Thymus (tissue), 14 donors: Measurements from ENCODE around the gene UGT2B11. TPM values are rescaled to one million over a fixed set of nuclear protein-coding genes. Genes with fewer than 3 reads are reported as not detected.
"Not testable (repeated sequence)": the region's sequence is repeated elsewhere in the genome, so short reads cannot be mapped to it uniquely, and the experiment has no call there.

ENCODE experiments used
- DNase-seq, 9 donors: peaks; one replicate each; pipeline ENCODE4 v3.0.0-alpha.2; 2013; ENCODE audit warnings: low spot score in 9 of 9, low read depth in 6 of 9, missing footprints in 1 of 9
- H3K27ac ChIP-seq, 2 donors: one replicate each; pipeline ENCODE4 v1.5.1; 2013; ENCODE audit warnings: control low read depth in 1 of 2, low read depth in 1 of 2, low read length in 1 of 2, mild to moderate bottlenecking in 1 of 2, moderate library complexity in 1 of 2
- H3K27me3 ChIP-seq, 2 donors: one replicate each; pipeline ENCODE4 v1.5.1; 2013; ENCODE audit warnings: low read length in 1 of 2; ENCODE audit not compliant: control insufficient read depth in 2 of 2, insufficient read depth in 1 of 2
- H3K36me3 ChIP-seq, 2 donors: one replicate each; pipeline ENCODE4 v1.5.1; 2013; ENCODE audit warnings: low read length in 1 of 2, mild to moderate bottlenecking in 1 of 2, moderate library complexity in 1 of 2; ENCODE audit not compliant: control insufficient read depth in 2 of 2, insufficient read depth in 2 of 2
- H3K4me1 ChIP-seq, 2 donors: one replicate each; pipeline ENCODE4 v1.5.1; 2013; ENCODE audit warnings: low read length in 2 of 2; ENCODE audit not compliant: control insufficient read depth in 2 of 2, insufficient read depth in 2 of 2
- H3K4me3 ChIP-seq, 2 donors: one replicate each; pipeline ENCODE4 v1.5.1; 2013; ENCODE audit warnings: low read length in 2 of 2, control low read depth in 1 of 2, mild to moderate bottlenecking in 1 of 2
- H3K9me3 ChIP-seq, 2 donors: one replicate each; pipeline ENCODE4 v1.5.1; 2013; ENCODE audit warnings: low read length in 1 of 2, mild to moderate bottlenecking in 1 of 2; ENCODE audit not compliant: control insufficient read depth in 2 of 2, insufficient read depth in 1 of 2
- WGBS: extraction: QIAGEN DNeasy Blood & Tissue Kit; methylation state at CpG from one replicate; pipeline ENCODE4 v1.1.7; 2013; 5-methylcytosine and 5-hydroxymethylcytosine counted together
- long read RNA-seq, 10 donors: transcript quantifications; one replicate each; lab custom pipeline, GENCODE V29; 2026
- polyA plus RNA-seq: library from polyadenylated mRNA; stranded (reverse); fragments of 200-250 nt; gene quantifications from one replicate; pipeline ENCODE4 v1.2.3, GENCODE V29; 2013
- total RNA-seq: library from RNA; stranded (reverse); fragments of 120-200 nt; gene quantifications from one replicate; pipeline ENCODE4 v1.2.4, GENCODE V29; 2013
- donor health status: healthy.

The UGT2B11 gene
- 0.05 TPM for total RNA-seq
- 0.07 TPM for polyA plus RNA-seq
- long read RNA-seq, donor 1, result 0 reads
- long read RNA-seq, donor 2, result 0 reads
- long read RNA-seq, donor 3, result 0 reads
- long read RNA-seq, donor 4, result 0 reads
- long read RNA-seq, donor 5, result 0 reads
- long read RNA-seq, donor 6, result 0 reads
- long read RNA-seq, donor 7, result 0 reads
- long read RNA-seq, donor 8, result 0 reads
- long read RNA-seq, donor 9, result 0 reads
- long read RNA-seq, donor 10, result 0 reads

GRCh38 chr4:69214716-69215115 is at the start of gene UGT2B11:
TSS of gene UGT2B11 (minus strand) at chr4:69214748. CDS start at chr4:69214722, 26 bp downstream.
- H3K27me3 ChIP-seq, result no peaks in the 10 kb centered on the region
- H3K4me3 ChIP-seq, result no peak within 1 kb of the TSS
- no peaks in the 10 kb centered on the region for H3K4me1 ChIP-seq
- DNase-seq, result no peak
- no peaks in the 10 kb centered on the region for H3K36me3 ChIP-seq
- H3K27ac ChIP-seq, result no peak within 1 kb of the TSS
- WGBS, result 88% methylated on average over 3 of the region's 3 CpGs
- no peaks in the 10 kb centered on the region for H3K9me3 ChIP-seq

- DNase-seq, H3K27me3 ChIP-seq, H3K9me3 ChIP-seq, H3K4me3 ChIP-seq, H3K4me1 ChIP-seq, H3K27ac ChIP-seq, H3K36me3 ChIP-seq: not testable (repeated sequence)
- WGBS, result 87% methylated on average over 3 of the region's 3 CpGs
Measured at GRCh38 chr4:69253147-69253772, 38.7 kb upstream of the UGT2B11 start.

- H3K27me3 ChIP-seq, H3K4me3 ChIP-seq, H3K4me1 ChIP-seq, H3K27ac ChIP-seq, H3K9me3 ChIP-seq, H3K36me3 ChIP-seq, DNase-seq: not testable (repeated sequence)
- 99% methylated on average over 2 of the region's 2 CpGs for WGBS
Measured at GRCh38 chr4:69250884-69251283, 36.3 kb upstream of the UGT2B11 start.

DNA sequence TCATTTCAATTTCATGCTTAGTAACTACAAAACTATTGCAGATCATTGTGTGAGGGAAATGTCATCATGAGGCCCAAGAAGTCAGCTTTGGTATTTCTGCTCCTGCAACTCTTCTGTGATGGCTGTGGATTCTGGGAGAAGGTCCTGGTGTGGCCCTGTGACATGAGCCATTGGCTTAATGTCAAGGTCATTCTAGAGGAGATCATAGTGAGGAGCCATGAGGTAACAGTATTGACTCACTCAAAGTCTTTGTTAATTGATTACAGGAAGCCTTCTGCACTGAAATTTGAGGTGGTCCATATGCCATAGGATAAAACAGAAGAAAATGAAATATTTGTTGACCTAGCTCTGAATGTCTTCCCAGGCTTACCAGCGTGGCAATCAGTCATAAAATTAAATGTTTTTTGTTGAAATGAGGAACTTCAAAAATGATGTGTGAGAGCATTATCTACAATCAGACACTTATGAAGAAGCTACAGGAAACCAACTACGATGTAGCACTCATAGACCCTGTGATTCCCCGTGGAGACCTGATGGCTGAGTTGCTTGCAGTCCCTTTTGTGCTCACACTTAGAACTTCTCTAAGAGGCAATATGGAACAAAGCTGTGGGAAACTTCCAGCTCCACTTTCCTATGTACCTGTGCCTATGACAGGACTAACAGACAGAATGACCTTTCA is 28.2 kb upstream of the UGT2B11 start:
- not testable (repeated sequence) for H3K4me1 ChIP-seq, DNase-seq, H3K36me3 ChIP-seq, H3K9me3 ChIP-seq, H3K27me3 ChIP-seq, H3K4me3 ChIP-seq, H3K27ac ChIP-seq
- 78% methylated on average over 3 of the region's 3 CpGs for WGBS

DNA sequence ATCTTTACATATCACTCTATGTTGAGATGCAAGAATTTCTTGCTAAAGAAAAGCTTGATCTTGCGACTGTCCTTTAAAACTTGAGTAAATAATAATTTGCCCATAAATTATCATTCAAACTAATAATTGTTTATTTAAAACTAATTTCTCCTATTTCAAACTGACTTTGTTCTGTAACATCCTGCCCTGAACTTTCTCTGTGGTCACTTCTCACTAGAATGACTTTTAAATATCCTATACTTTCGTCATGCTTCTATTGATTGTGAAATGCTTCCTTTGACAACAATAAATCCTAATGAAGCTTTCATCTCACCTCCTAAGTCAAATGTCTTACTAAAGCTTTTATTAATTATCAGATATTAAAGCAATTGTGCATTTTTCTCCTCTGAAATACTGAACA is 27.2 kb upstream of the UGT2B11 start:
- not testable (repeated sequence) for H3K27me3 ChIP-seq, H3K4me1 ChIP-seq, H3K9me3 ChIP-seq, H3K36me3 ChIP-seq, DNase-seq, H3K27ac ChIP-seq, H3K4me3 ChIP-seq
- WGBS, result 89% methylated on average over 2 of the region's 2 CpGs

DNA sequence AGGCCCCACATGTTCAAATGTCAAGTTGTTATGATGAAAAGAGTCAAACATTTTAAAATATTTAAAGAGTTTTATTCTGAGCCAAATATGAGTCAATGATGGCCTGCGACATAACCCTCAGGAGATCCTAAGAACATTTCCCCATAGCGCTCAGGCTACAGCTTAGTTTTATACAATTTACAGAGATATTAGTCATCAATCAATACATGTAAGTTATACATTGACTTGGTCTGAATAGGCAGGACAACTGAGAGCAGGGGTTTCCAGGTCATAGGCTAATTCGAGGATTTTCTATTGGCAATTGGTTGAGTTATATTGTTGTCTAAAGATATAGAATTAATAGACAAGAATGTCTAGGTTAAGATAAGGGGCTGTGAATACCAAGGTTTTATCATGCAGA is 26.2 kb upstream of the UGT2B11 start:
- H3K4me3 ChIP-seq, DNase-seq, H3K27me3 ChIP-seq, H3K27ac ChIP-seq, H3K9me3 ChIP-seq, H3K36me3 ChIP-seq, H3K4me1 ChIP-seq: not testable (repeated sequence)
- 90% methylated on average over 3 of the region's 3 CpGs for whole genome bisulfite sequencing

DNA sequence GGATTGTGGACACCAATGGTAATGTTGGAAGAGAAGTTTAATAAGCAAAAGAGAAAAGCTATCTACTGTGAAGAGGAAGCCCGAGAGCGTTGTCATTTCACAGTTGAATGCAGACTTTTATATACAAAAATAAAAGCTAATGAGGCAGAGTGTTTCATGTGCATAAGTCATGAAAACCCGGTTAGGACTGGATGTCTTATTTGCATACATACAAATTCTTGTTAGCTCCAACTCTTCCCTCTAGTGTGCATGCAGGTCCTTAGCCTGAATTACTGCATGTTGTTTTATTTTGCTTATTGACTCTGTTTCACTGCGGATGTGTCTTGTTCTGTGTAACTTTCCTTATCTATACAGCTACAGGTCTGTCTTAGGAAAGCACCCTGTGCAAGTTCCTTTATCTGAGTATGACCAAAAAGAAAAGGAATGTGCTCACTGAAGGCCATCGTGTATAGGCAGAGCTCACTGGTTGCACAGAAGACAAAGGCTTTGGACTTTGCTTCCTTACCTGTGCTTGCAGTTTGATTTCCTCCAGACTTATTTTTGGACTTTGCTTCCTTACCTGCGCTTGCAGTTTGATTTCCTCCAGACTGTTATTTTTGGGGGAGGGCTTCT is 25.1 kb upstream of the UGT2B11 start:
- H3K4me1 ChIP-seq, result no peaks in the 10 kb centered on the region
- WGBS, result 71% methylated on average over 6 of the region's 6 CpGs
- no peaks in the 10 kb centered on the region for H3K36me3 ChIP-seq
- H3K9me3 ChIP-seq, result no peaks in the 10 kb centered on the region
- no peak for DNase-seq
- H3K4me3 ChIP-seq, result no peak overlapping the region
- H3K27ac ChIP-seq, result no peak overlapping the region
- no peaks in the 10 kb centered on the region for H3K27me3 ChIP-seq

- H3K27me3 ChIP-seq, result no peaks in the 10 kb centered on the region
- H3K27ac ChIP-seq, result no peak overlapping the region
- H3K4me1 ChIP-seq, result no peaks in the 10 kb centered on the region
- no peak overlapping the region for H3K4me3 ChIP-seq
- DNase-seq, result no peak
- 93% methylated on average over 2 of the region's 2 CpGs for WGBS
- H3K36me3 ChIP-seq, result no peaks in the 10 kb centered on the region
- no peaks in the 10 kb centered on the region for H3K9me3 ChIP-seq
Measured at GRCh38 chr4:69239092-69239491, 24.5 kb upstream of the UGT2B11 start.

- DNase-seq, result no peak
- no peaks in the 10 kb centered on the region for H3K27me3 ChIP-seq
- no peaks in the 10 kb centered on the region for H3K9me3 ChIP-seq
- no peak overlapping the region for H3K27ac ChIP-seq
- no peak overlapping the region for H3K4me3 ChIP-seq
- no peaks in the 10 kb centered on the region for H3K36me3 ChIP-seq
- WGBS, result 42% methylated on average over 2 of the region's 2 CpGs
- no peaks in the 10 kb centered on the region for H3K4me1 ChIP-seq
Measured at GRCh38 chr4:69224891-69225290, 10.3 kb upstream of the UGT2B11 start.
